BLaER1 (cell line): ENCODE measurements around the gene SCNN1G.

ENCODE experiments used
- H3K27ac ChIP-seq: shearing (Covaris generic); formaldehyde crosslinking; 2 replicates; pipeline ENCODE4 v1.8.1; 2022
- H3K27me3 ChIP-seq: shearing (Covaris generic); formaldehyde crosslinking; 2 replicates; pipeline ENCODE4 v1.8.1; 2022
- H3K36me3 ChIP-seq: shearing (Covaris generic); formaldehyde crosslinking; 2 replicates; pipeline ENCODE4 v1.8.1; 2022
- H3K4me1 ChIP-seq: shearing (Covaris generic); formaldehyde crosslinking; 2 replicates; pipeline ENCODE4 v1.8.1; 2022
- H3K4me2 ChIP-seq: shearing (Covaris generic); formaldehyde crosslinking; 2 replicates; pipeline ENCODE4 v1.8.1; 2022
- H3K4me3 ChIP-seq: shearing (Covaris generic); formaldehyde crosslinking; 2 replicates; pipeline ENCODE4 v1.8.1; 2022
- H3K9ac ChIP-seq: shearing (Covaris generic); formaldehyde crosslinking; 2 replicates; pipeline ENCODE4 v1.8.1; 2022
- H3K9me3 ChIP-seq: shearing (Covaris generic); formaldehyde crosslinking; 2 replicates; pipeline ENCODE4 v1.8.1; 2022
- H4K20me1 ChIP-seq: shearing (Covaris generic); formaldehyde crosslinking; 2 replicates; pipeline ENCODE4 v1.8.1; 2022
- Cebpa-rat ChIP-seq: shearing (Covaris generic); IDR thresholded peaks from 2 replicates; pipeline ENCODE4 v1.8.1; 2022

SCNN1G gene

GRCh38 chr16:23163921-23164320 is 18.6 kb upstream of the SCNN1G start:
- Histone ChIP-seq H4K20me1 (no peaks in the 10 kb centered on the region), H3K36me3 (no peaks in the 10 kb centered on the region), H3K4me2 (no peak overlapping the region), H3K27ac (no peak overlapping the region), H3K4me1 (no peaks in the 10 kb centered on the region), H3K4me3 (no peak overlapping the region), H3K9ac (no peak overlapping the region), H3K9me3 (no peaks in the 10 kb centered on the region; the same call in 1 of the 2 replicates), H3K27me3 (no peaks in the 10 kb centered on the region)
- TF ChIP-seq Cebpa-rat, result no peak

GRCh38 chr16:23164736-23165135 is 17.8 kb upstream of the SCNN1G start:
- TF ChIP-seq Cebpa-rat, result no peak
- Histone ChIP-seq H3K27me3 (no peaks in the 10 kb centered on the region), H3K9ac (no peak overlapping the region), H4K20me1 (no peaks in the 10 kb centered on the region), H3K36me3 (no peaks in the 10 kb centered on the region), H3K4me3 (no peak overlapping the region), H3K4me2 (no peak overlapping the region), H3K4me1 (no peaks in the 10 kb centered on the region), H3K9me3 (no peaks in the 10 kb centered on the region; the same call in 1 of the 2 replicates), H3K27ac (no peak overlapping the region)

GRCh38 chr16:23172583-23172982 is 10.0 kb upstream of the SCNN1G start:
- Histone ChIP-seq H3K4me2 (no peak overlapping the region), H3K36me3 (no peaks in the 10 kb centered on the region), H3K4me3 (no peak overlapping the region), H3K9ac (no peak overlapping the region), H3K27me3 (no peaks in the 10 kb centered on the region), H3K9me3 (no peaks in the 10 kb centered on the region), H3K4me1 (no peaks in the 10 kb centered on the region), H3K27ac (no peak overlapping the region), H4K20me1 (no peaks in the 10 kb centered on the region)
- no peak for TF ChIP-seq Cebpa-rat

GRCh38 chr16:23172994-23173393 is 9.6 kb upstream of the SCNN1G start:
- Histone ChIP-seq H3K36me3 (no peaks in the 10 kb centered on the region), H3K4me3 (no peak overlapping the region), H4K20me1 (no peaks in the 10 kb centered on the region), H3K9ac (no peak overlapping the region), H3K4me1 (no peaks in the 10 kb centered on the region), H3K27ac (no peak overlapping the region), H3K27me3 (no peaks in the 10 kb centered on the region), H3K9me3 (no peaks in the 10 kb centered on the region), H3K4me2 (no peak overlapping the region)
- no peak for TF ChIP-seq Cebpa-rat

- no peak overlapping the region for H3K27ac ChIP-seq
- no peaks in the 10 kb centered on the region for H3K9me3 ChIP-seq
- H3K4me1 ChIP-seq, result no peaks in the 10 kb centered on the region
- no peaks in the 10 kb centered on the region for H3K36me3 ChIP-seq
- no peak overlapping the region for H3K4me2 ChIP-seq
- H4K20me1 ChIP-seq, result no peaks in the 10 kb centered on the region
- no peak for TF ChIP-seq Cebpa-rat
- H3K4me3 ChIP-seq, result no peak overlapping the region
- no peak overlapping the region for H3K9ac ChIP-seq
- H3K27me3 ChIP-seq, result no peaks in the 10 kb centered on the region
These were observed 7.9 kb upstream of the SCNN1G start for GRCh38 chr16:23174622-23175021.

- no peak for TF ChIP-seq Cebpa-rat
- no peak overlapping the region for H3K9ac ChIP-seq
- H3K4me3 ChIP-seq, result no peak overlapping the region
- no peaks in the 10 kb centered on the region for H3K36me3 ChIP-seq
- H4K20me1 ChIP-seq, result no peaks in the 10 kb centered on the region
- H3K4me2 ChIP-seq, result no peak overlapping the region
- no peaks in the 10 kb centered on the region for H3K27me3 ChIP-seq
- H3K27ac ChIP-seq, result no peak overlapping the region
- no peaks in the 10 kb centered on the region for H3K9me3 ChIP-seq
- no peaks in the 10 kb centered on the region for H3K4me1 ChIP-seq
These were observed 6.9 kb upstream of the SCNN1G start for GRCh38 chr16:23175651-23176050.

GRCh38 chr16:23181506-23181905 is 1.0 kb upstream of the SCNN1G start:
- Histone ChIP-seq H3K9me3 (no peaks in the 10 kb centered on the region), H3K36me3 (no peaks in the 10 kb centered on the region), H4K20me1 (peaks cover 17% of the 10 kb centered on the region), H3K9ac (no peak overlapping the region), H3K27ac (no peak overlapping the region), H3K4me3 (no peak overlapping the region), H3K4me2 (peak overlapping the region; percentile 100), H3K4me1 (peaks cover 40% of the 10 kb centered on the region), H3K27me3 (peaks cover 9% of the 10 kb centered on the region; the same call in 1 of the 2 replicates)
- no peak for TF ChIP-seq Cebpa-rat

- H3K27ac ChIP-seq, result no peak overlapping the region
- H3K9ac ChIP-seq, result no peak overlapping the region
- peaks cover 9% of the 10 kb centered on the region; the same call in 1 of the 2 replicates for H3K27me3 ChIP-seq
- H3K4me3 ChIP-seq, result peak overlapping the region; percentile 65
- H4K20me1 ChIP-seq, result peaks cover 17% of the 10 kb centered on the region
- H3K4me1 ChIP-seq, result peaks cover 40% of the 10 kb centered on the region
- no peak for TF ChIP-seq Cebpa-rat
- no peaks in the 10 kb centered on the region for H3K36me3 ChIP-seq
- H3K9me3 ChIP-seq, result no peaks in the 10 kb centered on the region
- H3K4me2 ChIP-seq, result peak overlapping the region; percentile 100
These were observed 303 bp upstream of the SCNN1G start for GRCh38 chr16:23182206-23182678.

- no peak overlapping the region for H3K4me3 ChIP-seq
- peak overlapping the region; percentile 100 for H3K4me2 ChIP-seq
- no peak for TF ChIP-seq Cebpa-rat
- no peaks in the 10 kb centered on the region for H3K36me3 ChIP-seq
- H4K20me1 ChIP-seq, result peaks cover 17% of the 10 kb centered on the region
- no peak overlapping the region for H3K9ac ChIP-seq
- H3K4me1 ChIP-seq, result peaks cover 40% of the 10 kb centered on the region
- no peaks in the 10 kb centered on the region for H3K9me3 ChIP-seq
- no peak overlapping the region for H3K27ac ChIP-seq
- peaks cover 9% of the 10 kb centered on the region; the same call in 1 of the 2 replicates for H3K27me3 ChIP-seq
These were observed 958 bp downstream of the SCNN1G start for GRCh38 chr16:23183543-23183862.

- Histone ChIP-seq H3K27ac (no peak overlapping the region), H3K4me2 (peak overlapping the region; percentile 77)
These were observed 3.1 kb downstream of the SCNN1G start for GRCh38 chr16:23185656-23186055.

GRCh38 chr16:23186171-23186570 is 3.6 kb downstream of the SCNN1G start:
- TF ChIP-seq Cebpa-rat, result no peak
- Histone ChIP-seq H3K4me2 (peak overlapping the region; percentile 77), H3K9ac (no peak overlapping the region), H3K27ac (no peak overlapping the region), H3K27me3 (peaks cover 9% of the 10 kb centered on the region; the same call in 1 of the 2 replicates), H3K4me1 (peaks cover 38% of the 10 kb centered on the region), H3K4me3 (no peak overlapping the region), H3K9me3 (no peaks in the 10 kb centered on the region), H4K20me1 (peaks cover 17% of the 10 kb centered on the region), H3K36me3 (no peaks in the 10 kb centered on the region)

More at GRCh38 chr16:23185656-23186055, 3.1 kb downstream of the SCNN1G start:
- Histone ChIP-seq H3K4me3 (no peak overlapping the region), H3K9ac (no peak overlapping the region), H4K20me1 (peaks cover 17% of the 10 kb centered on the region), H3K4me1 (peaks cover 40% of the 10 kb centered on the region), H3K27me3 (peaks cover 9% of the 10 kb centered on the region; the same call in 1 of the 2 replicates), H3K9me3 (no peaks in the 10 kb centered on the region), H3K36me3 (no peaks in the 10 kb centered on the region)
- TF ChIP-seq Cebpa-rat, result no peak
